OCI-LY7 (cell line): ENCODE measurements around the gene MACC1. TPM values are rescaled to one million over a fixed set of nuclear protein-coding genes. Genes with fewer than 3 reads are reported as not detected.

Source experiments
- BruUV-seq: library from RNA; stranded (reverse); fragments of 400-500 nt; replicated peaks from 2 replicates; lab custom pipeline; 2021; lab: Mats Ljungman, UMichigan
- CTCF ChIA-PET: fragments of 300-600 bp; sonication (Branson Sonifier 250); formaldehyde crosslinking; loops from one replicate; lab custom pipeline; 2022; ENCODE audit warnings: antibody characterized with exemption; ENCODE audit not compliant: unreplicated experiment; lab: Charles Lee
- POLR2A ChIA-PET: fragments of 300-600 bp; sonication (Branson Sonifier 250); formaldehyde crosslinking; loops from one replicate; lab custom pipeline; 2022; ENCODE audit warnings: antibody characterized with exemption; lab: Charles Lee
- DNase-seq: peaks from one replicate; pipeline ENCODE4 v3.0.0-alpha.2; 2015; ENCODE audit warnings: low spot score
- H2AFZ ChIP-seq: fragments of 200-600 bp; sonication (generic), shearing (Covaris generic); 2 replicates; pipeline ENCODE4 v1.6.1; 2014; ENCODE audit warnings: mild to moderate bottlenecking, antibody characterized with exemption, low read length, moderate library complexity
- H3K27ac ChIP-seq: fragments of 200-600 bp; sonication (generic); 2 replicates; pipeline ENCODE4 v1.5.1; 2014; ENCODE audit warnings: mixed run types, low read depth, mild to moderate bottlenecking, moderate library complexity, low read length, inconsistent platforms; ENCODE audit not compliant: poor library complexity, severe bottlenecking
- H3K36me3 ChIP-seq: fragments of 200-600 bp; sonication (generic); 2 replicates; pipeline ENCODE4 v1.6.1; 2014; ENCODE audit warnings: mild to moderate bottlenecking, antibody characterized with exemption, low read length, moderate library complexity, mixed read lengths; ENCODE audit not compliant: insufficient read depth
- H3K4me1 ChIP-seq: fragments of 200-600 bp; sonication (generic); 2 replicates; pipeline ENCODE4 v1.5.1; 2014; ENCODE audit warnings: mild to moderate bottlenecking, low read length; ENCODE audit not compliant: insufficient read depth, poor library complexity, severe bottlenecking
- H3K4me2 ChIP-seq: fragments of 200-600 bp; sonication (generic); 2 replicates; pipeline ENCODE4 v1.6.1; 2014; ENCODE audit warnings: mild to moderate bottlenecking, low read length
- H3K4me3 ChIP-seq: fragments of 200-600 bp; sonication (generic); 2 replicates; pipeline ENCODE4 v1.5.1; 2014; ENCODE audit warnings: mild to moderate bottlenecking, low read depth, low read length; ENCODE audit not compliant: poor library complexity, severe bottlenecking
- H3K79me2 ChIP-seq: fragments of 200-600 bp; sonication (generic); 2 replicates; pipeline ENCODE4 v1.6.1; 2016; ENCODE audit warnings: low read depth, mild to moderate bottlenecking, low read length, moderate library complexity, mixed read lengths; ENCODE audit not compliant: insufficient read depth
- H3K9me2 ChIP-seq: fragments of 200-600 bp; sonication (generic); 2 replicates; pipeline ENCODE4 v1.6.1; 2016; ENCODE audit warnings: mild to moderate bottlenecking, low read length, mixed read lengths; ENCODE audit not compliant: insufficient read depth
- H3K9me3 ChIP-seq: fragments of 200-600 bp; sonication (generic); 2 replicates; pipeline ENCODE4 v1.6.1; 2014; ENCODE audit warnings: mild to moderate bottlenecking, mixed run types, low read length, mixed read lengths
- H4K20me1 ChIP-seq: fragments of 200-600 bp; sonication (generic); 2 replicates; pipeline ENCODE4 v1.6.1; 2014; ENCODE audit warnings: mild to moderate bottlenecking, antibody characterized with exemption, low read length, moderate library complexity, mixed read lengths; ENCODE audit not compliant: insufficient read depth
- CTCF ChIP-seq: fragments of 200-600 bp; sonication (generic); conservative IDR thresholded peaks from 2 replicates; pipeline ENCODE4 v1.5.1; 2014; ENCODE audit warnings: mild to moderate bottlenecking, antibody characterized with exemption, low read length, moderate library complexity, mixed read lengths
- EZH2phosphoT487 ChIP-seq: fragments of 200-600 bp; sonication (generic); IDR thresholded peaks from 2 replicates; pipeline ENCODE4 v1.6.1; 2018; ENCODE audit warnings: low read depth, borderline replicate concordance, mild to moderate bottlenecking, mixed run types, antibody characterized with exemption, low read length, moderate library complexity, mixed read lengths
- intact Hi-C: fragments of 100-400 bp; cut with micrococcal nuclease; formaldehyde crosslinking; loops from one replicate; pipeline ENCODE4 v1.10.0; 2022; ENCODE audit not compliant: unreplicated experiment
- total RNA-seq, 2 experiments: library from RNA; depleted of rRNA in 1 of 2; stranded (reverse); fragments of >200 nt in 1 of 2; shearing (Covaris generic) in 1 of 2; gene quantifications; 2 replicates each; pipeline ENCODE4 v1.2.3, GENCODE V29; 2014 to 2022

The MACC1 gene
- total RNA-seq, 2 experiments from 2014 or later = 5.0 to 11.1 TPM

GRCh38 chr7:20159226-20159747 lies 57.9 kb downstream of the MACC1 start:
- H3K4me1 ChIP-seq = no peaks in the 10 kb centered on the region
- intact Hi-C loops = no loop called here
- H3K9me2 ChIP-seq = no peaks in the 10 kb centered on the region
- no peak overlapping the region for H3K27ac ChIP-seq
- POLR2A ChIA-PET = no interaction called here
- no TSS peak for BruUV-seq
- H4K20me1 ChIP-seq = no peaks in the 10 kb centered on the region
- CTCF ChIA-PET = no interaction called here
- no peaks in the 10 kb centered on the region for H3K9me3 ChIP-seq
- H3K4me2 ChIP-seq = no peak overlapping the region
- DNase-seq = no peak
- H3K79me2 ChIP-seq = no peaks in the 10 kb centered on the region
- H2AFZ ChIP-seq = no peak overlapping the region
- no peaks in the 10 kb centered on the region for H3K36me3 ChIP-seq
- H3K4me3 ChIP-seq = no peak overlapping the region
- TF ChIP-seq EZH2phosphoT487 (no peak), CTCF (no peak)

GRCh38 chr7:20158684-20159083 lies 58.5 kb downstream of the MACC1 start:
- Histone ChIP-seq H3K79me2 (no peaks in the 10 kb centered on the region), H3K4me1 (no peaks in the 10 kb centered on the region), H2AFZ (no peak overlapping the region), H3K36me3 (no peaks in the 10 kb centered on the region), H3K4me3 (no peak overlapping the region), H3K9me3 (no peaks in the 10 kb centered on the region), H3K27ac (no peak overlapping the region), H4K20me1 (no peaks in the 10 kb centered on the region), H3K4me2 (no peak overlapping the region), H3K9me2 (no peaks in the 10 kb centered on the region)
- ChIA-PET CTCF (no interaction called here), POLR2A (no interaction called here)
- TF ChIP-seq CTCF = peak; percentile 64
- TF ChIP-seq EZH2phosphoT487 = no peak
- BruUV-seq = TSS peak; percentile 60
- intact Hi-C loops = no loop called here
- DNase-seq = peak; percentile 19

GRCh38 chr7:20157456-20157855 lies 59.7 kb downstream of the MACC1 start:
- Histone ChIP-seq H3K9me3 (no peaks in the 10 kb centered on the region), H4K20me1 (no peaks in the 10 kb centered on the region), H3K79me2 (no peaks in the 10 kb centered on the region), H3K4me2 (no peak overlapping the region), H3K36me3 (no peaks in the 10 kb centered on the region), H3K27ac (no peak overlapping the region), H3K4me1 (no peaks in the 10 kb centered on the region), H2AFZ (no peak overlapping the region), H3K4me3 (no peak overlapping the region), H3K9me2 (no peaks in the 10 kb centered on the region)
- DNase-seq = no peak
- CTCF ChIA-PET = no interaction called here
- no peak for TF ChIP-seq EZH2phosphoT487
- TF ChIP-seq CTCF = no peak
- intact Hi-C loops = no loop called here
- POLR2A ChIA-PET = interaction anchor here (0.7 kb wide), 1 partner anchor 34 kb away, joined by 3 read pairs; no protein-coding TSS in a partner anchor
- BruUV-seq = no TSS peak
